Activated T-cell treated with anti-CD3 and anti-CD28 coated beads for 1 hour (primary cell): ENCODE data around the gene ARID4B.
"Not testable (repeated sequence)": the region's sequence is repeated elsewhere in the genome, so short reads cannot be mapped to it uniquely, and the experiment has no call there.

Experiments
- DNase-seq: peaks from one replicate; pipeline ENCODE4 v3.0.0-alpha.2; 2020; ENCODE audit warnings: low read depth

The ARID4B gene

GRCh38 chr1:235296729-235297128 is 31.2 kb downstream of the ARID4B start:
- DNase-seq: no peak

DNA sequence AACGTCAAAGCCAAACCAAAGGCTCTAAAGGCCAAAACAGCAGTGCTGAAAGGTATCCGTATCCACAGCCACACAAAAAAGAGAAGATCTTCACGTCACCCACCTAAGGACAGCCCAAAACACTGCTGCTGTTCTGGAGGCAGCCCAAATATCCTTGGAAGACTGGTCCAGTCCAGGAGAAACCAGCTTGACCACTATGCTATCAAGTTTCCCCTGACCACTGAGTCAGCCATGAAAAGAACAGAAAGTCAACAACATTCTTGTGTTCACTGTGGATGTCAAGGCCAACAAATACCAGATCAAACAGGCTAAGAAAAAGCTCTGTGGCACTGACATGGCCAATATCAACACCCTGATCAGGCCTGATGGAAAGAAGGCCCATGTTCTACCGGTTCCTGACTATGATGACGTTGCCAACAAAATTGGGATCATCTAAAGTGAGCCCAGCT is 32.1 kb downstream of the ARID4B start:
- no peak for DNase-seq

- DNase-seq: no peak
Observed at GRCh38 chr1:235293322-235293942, 34.5 kb downstream of the ARID4B start.

GRCh38 chr1:235292790-235293189 is 35.2 kb downstream of the ARID4B start:
- DNase-seq: no peak

GRCh38 chr1:235291599-235292091 is 36.3 kb downstream of the ARID4B start:
- no peak for DNase-seq

DNA sequence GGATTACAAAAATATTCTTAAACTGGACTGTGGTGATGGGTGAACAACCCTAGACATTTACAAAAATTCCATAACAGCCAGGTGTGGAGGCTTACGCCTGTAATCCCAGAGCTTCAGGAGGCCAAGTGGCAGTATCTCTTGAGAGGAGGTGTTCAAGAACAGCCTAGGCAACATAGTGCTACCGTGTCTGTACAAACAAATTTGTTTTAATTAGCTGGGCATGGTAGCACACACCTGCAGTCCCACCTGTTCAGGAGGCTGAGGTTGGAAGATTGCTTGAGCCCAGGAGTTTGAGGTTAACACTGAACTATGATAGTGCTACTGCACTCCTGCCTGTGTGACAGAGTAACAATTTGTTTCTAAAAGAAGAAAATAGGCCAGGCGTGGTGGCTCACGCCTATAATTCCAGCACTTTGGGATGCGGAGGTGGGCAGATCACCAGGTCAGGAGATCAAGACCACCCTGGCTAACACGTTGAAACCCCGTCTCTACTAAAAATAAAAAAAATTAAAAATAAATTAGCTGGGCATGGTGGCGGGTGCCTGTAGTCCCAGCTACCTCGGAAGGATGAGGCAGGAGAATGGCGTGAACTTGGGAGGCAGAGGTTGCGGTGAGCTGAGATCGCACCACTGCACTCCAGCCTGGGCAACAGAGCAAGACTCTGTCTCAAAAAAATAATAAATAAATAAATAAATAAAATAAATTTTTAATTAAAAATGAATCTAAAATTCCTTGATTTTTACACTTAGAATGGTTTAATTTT is 37.1 kb downstream of the ARID4B start:
- no peak for DNase-seq

- DNase-seq: no peak
Observed at GRCh38 chr1:235289859-235290739, 37.9 kb downstream of the ARID4B start.

DNA sequence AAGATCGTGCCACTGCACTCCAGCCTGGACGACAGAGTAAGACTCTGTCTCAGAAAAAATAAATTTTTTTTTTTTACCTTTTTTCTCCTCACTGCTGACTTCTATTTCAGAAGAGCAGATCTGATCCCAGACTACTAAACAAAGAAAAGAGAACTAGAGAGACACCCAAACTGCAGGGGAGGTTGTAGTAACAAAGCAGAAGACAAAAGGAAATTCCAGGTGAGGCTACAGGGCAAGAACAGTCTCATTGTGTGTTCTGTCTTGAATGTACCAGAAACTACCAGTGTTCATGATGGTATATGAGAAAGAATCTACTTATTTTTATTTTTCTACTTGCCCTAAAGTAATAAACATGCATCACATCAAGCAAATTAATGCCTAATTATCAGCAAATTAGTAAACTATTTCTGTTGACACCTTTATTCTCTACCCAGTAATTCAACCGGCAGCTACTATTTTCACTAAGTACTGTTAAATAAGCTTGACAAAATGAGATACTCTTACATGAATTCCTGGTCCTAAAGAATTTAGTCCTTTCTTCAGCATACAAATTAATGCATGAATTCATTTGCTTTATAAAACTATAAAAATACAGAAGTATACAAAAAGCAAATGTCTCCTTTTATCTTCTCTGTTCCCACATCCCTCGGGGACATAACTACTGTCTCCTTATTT is 40.6 kb downstream of the ARID4B start:
- DNase-seq: no peak

DNA sequence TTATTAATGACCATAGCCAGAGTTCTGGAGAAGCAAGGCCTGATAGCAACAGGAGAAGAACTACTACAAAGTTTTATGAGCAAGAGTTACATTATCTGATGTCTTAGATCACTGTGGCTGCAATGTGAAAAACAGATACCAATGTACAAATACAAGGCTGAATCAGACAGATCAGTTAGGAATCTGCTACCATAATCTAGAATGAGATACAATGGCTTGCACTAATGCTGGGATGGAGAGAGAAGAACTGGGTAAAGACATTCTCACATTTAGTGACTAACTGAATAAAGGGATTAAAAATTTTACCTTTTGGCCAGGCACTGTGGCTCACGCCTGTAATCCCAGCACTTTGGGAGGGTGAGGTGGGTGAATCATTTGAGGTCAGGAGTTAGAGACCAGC is 41.3 kb downstream of the ARID4B start:
- no peak for DNase-seq

GRCh38 chr1:235284231-235284769 is 43.7 kb downstream of the ARID4B start:
- no peak for DNase-seq

DNA sequence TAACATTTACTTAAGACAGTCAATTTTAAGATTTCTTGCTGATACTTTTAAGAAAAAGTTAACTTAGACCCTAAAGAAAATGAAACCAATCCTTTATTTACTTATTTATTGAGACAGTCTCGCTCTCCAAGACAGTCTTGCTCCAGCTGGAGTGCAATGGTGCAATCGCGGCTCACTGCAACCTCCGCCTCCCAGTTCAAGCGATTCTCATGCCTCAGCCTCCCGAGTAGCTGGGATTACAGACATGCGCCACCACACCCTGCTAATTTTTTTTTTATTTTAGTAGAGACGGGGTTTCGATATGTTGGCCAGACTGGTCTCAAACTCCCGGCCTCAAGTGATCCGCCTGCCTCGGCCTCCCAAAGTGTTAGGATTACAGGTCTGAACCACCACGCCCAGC is 44.3 kb downstream of the ARID4B start:
- DNase-seq: not testable (repeated sequence)

GRCh38 chr1:235280467-235280866 is 47.5 kb downstream of the ARID4B start:
- no peak for DNase-seq

DNA sequence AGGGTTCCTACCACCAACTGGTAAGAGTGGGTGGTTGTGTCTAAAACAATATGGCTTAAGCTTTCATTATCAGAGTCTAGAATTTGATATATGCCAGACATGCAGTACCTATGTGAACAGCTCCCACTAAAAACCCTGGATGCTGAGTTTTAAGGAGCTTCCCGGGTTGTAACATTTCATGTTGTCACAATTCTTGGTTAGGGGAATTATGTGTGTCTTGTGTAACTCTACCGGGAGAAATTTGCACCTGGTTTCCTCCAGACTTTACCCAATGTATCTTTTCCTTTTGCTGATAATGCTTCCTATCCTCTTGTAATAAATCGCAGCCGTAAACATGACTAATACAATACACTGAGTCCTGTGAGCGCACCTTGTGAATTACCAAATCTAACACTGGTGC is 48.3 kb downstream of the ARID4B start:
- DNase-seq: no peak

DNA sequence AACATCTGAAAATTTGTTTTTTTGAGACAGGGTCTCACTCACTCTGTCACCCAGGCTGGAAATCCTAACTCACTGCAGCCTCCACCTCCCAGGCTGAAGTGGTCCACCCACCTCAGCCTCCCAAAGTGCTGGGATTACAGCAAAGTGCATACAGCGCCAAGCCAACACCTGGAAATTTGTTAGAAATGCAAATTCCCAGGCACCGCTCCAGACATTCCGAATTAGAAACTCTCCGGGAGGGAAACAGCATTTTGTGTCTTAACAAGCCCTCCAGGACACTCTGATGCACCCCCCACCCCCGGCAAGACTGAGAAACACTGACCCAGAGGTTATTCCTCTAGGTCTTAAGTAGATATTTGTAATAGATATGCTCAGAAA is 49.1 kb downstream of the ARID4B start:
- no peak for DNase-seq

GRCh38 chr1:235278233-235278914 is 49.6 kb downstream of the ARID4B start:
- no peak for DNase-seq

GRCh38 chr1:235277709-235278108 is 50.3 kb downstream of the ARID4B start:
- DNase-seq: no peak

GRCh38 chr1:235275836-235276235 is 52.1 kb downstream of the ARID4B start:
- no peak for DNase-seq

GRCh38 chr1:235275223-235275622 is 52.8 kb downstream of the ARID4B start:
- DNase-seq: no peak

DNA sequence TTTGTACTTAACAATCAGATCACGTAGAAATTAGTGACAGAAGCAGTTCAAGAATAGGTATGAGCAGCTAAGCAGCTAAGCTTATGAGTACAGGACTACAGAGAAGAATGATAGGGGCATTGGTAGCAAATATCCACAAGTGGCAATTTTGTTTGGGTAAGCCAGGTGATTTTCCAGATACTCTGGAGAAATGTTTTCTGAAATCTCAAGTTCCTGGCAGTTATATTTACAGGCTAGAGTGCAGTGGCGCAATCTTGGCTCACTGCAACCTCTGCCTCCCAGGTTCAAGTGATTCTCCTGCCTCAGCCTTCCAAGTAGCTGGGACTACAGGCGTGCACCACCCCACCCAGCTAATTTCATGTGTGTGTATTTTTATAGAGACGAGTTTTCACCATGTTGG is 55.1 kb downstream of the ARID4B start:
- DNase-seq: no peak

- no peak for DNase-seq
Observed at GRCh38 chr1:235270625-235271024, 57.4 kb downstream of the ARID4B start.

- DNase-seq: not testable (repeated sequence)
Observed at GRCh38 chr1:235269990-235270389, 58.0 kb downstream of the ARID4B start.
